Activated CD4-positive, alpha-beta memory T cell treated with anti-CD3 and anti-CD28 coated beads, Interleukin-2, amount 10 ng/mL, durations not matched to agents 7 days and 5 days (primary cell): Measurements from ENCODE around the gene RPS6KA6. TPM values are rescaled to one million over a fixed set of nuclear protein-coding genes. Genes with fewer than 3 reads are reported as not detected.

Experiments
- CTCF ChIA-PET: fragments of 350-600 bp; sonication (Branson Sonifier 250); formaldehyde crosslinking; loops from one replicate; lab custom pipeline; 2021; ENCODE audit warnings: antibody characterized with exemption, inconsistent platforms; lab: Charles Lee
- POLR2A ChIA-PET: fragments of 350-600 bp; sonication (Branson Sonifier 250); formaldehyde crosslinking; loops from one replicate; lab custom pipeline; 2021; ENCODE audit warnings: antibody characterized with exemption; lab: Charles Lee
- DNase-seq: peaks from one replicate; pipeline ENCODE4 v3.0.0-alpha.2; 2020
- H3K27ac Mint-ChIP-seq: one replicate; pipeline ENCODE4 v1.8.0; 2021; ENCODE audit warnings: mild to moderate bottlenecking, mixed read lengths
- H3K27me3 Mint-ChIP-seq: one replicate; pipeline ENCODE4 v1.8.0; 2021; ENCODE audit warnings: mixed read lengths
- H3K36me3 Mint-ChIP-seq: one replicate; pipeline ENCODE4 v1.8.0; 2021; ENCODE audit warnings: low read depth, mixed read lengths
- H3K4me1 Mint-ChIP-seq: one replicate; pipeline ENCODE4 v1.8.0; 2021; ENCODE audit warnings: mixed read lengths
- H3K4me3 Mint-ChIP-seq: one replicate; pipeline ENCODE4 v1.8.0; 2021; ENCODE audit warnings: mild to moderate bottlenecking, mixed read lengths
- H3K9me3 Mint-ChIP-seq: one replicate; pipeline ENCODE4 v1.8.0; 2021; ENCODE audit warnings: mixed read lengths
- total RNA-seq, 2 experiments: library from RNA; stranded (reverse); gene quantifications; one replicate each; pipeline ENCODE4 v1.2.3, GENCODE V29; 2021

Gene RPS6KA6
- total RNA-seq, 2 experiments from 2014 or later: 0.05 TPM; not detected in 1

DNA sequence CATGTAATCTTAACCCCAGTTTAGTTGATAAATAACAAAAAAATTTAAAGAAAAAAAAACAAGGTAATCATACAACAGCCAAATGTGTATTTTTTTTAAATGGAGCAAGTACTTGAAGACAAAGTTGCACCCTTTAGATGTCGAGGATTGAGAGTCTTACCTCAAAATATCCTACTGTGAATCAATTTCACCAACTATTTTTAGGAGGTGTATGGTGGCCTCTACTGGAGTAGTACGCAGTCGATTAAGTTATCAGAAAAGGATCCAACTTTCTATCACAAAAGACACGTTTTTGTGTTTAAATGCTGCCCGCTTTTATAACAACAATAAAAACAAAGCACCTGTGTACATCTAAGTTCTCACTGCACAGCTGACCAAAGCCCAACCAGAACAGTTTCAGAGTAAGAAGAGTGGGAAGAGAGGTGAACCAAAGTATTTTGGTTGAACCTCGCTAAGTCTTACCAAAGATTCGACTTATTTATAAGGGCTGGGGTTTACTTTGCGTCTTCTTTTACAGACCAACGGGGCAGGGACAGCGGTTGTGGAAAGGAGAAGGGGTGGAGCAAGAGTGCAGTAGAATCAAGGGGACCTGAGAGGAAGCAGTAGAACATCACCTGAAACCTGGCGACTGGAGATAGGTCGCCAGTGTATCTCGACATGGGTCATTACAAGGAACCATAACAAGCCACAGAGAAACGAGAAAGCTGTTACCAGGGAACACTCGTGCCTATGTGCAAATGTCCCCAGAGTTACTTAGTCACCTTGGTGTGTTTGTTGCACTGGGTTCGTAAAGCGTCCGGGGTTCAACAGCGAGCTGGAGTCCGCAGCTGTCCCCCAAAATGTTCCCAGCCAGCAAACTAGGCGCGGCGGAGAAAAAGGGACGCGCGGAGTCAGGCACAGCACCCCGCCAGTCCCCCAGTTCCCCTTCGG is 1.1 kb downstream of the RPS6KA6 start:
- ChIA-PET POLR2A (no interaction called here), CTCF (no interaction called here)
- peaks cover 10% of the 10 kb centered on the region for H3K27me3 Mint-ChIP-seq
- no peak overlapping the region for H3K27ac Mint-ChIP-seq
- no peak overlapping the region for H3K4me3 Mint-ChIP-seq
- no peaks in the 10 kb centered on the region for H3K4me1 Mint-ChIP-seq
- H3K36me3 Mint-ChIP-seq: no peaks in the 10 kb centered on the region
- no peaks in the 10 kb centered on the region for H3K9me3 Mint-ChIP-seq
- DNase-seq: no peak

DNA sequence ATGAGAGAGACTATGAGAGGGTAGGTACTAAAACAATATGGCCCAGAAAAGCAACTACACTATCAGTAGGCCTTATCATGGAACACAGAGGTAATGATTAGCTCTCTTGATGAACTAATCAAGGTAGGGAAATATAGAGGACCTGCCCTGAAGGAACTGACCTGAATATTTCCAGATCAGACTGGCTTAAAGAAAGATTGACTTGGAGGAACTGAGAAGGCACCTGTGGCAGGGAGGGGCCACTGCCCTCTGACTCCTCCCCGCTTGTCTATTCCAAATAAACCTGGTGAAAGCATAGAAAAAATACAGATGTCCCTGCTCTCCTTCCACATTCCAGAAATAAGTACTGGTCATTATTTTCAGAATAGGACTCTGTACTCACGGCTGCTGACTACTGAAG is 5.5 kb downstream of the RPS6KA6 start:
- POLR2A ChIA-PET: no interaction called here
- no peak for DNase-seq
- Mint-ChIP-seq H3K36me3 (no peaks in the 10 kb centered on the region), H3K9me3 (no peaks in the 10 kb centered on the region), H3K4me3 (no peak overlapping the region), H3K4me1 (no peaks in the 10 kb centered on the region), H3K27me3 (peaks cover 7% of the 10 kb centered on the region), H3K27ac (no peak overlapping the region)
- CTCF ChIA-PET: no interaction called here

DNA sequence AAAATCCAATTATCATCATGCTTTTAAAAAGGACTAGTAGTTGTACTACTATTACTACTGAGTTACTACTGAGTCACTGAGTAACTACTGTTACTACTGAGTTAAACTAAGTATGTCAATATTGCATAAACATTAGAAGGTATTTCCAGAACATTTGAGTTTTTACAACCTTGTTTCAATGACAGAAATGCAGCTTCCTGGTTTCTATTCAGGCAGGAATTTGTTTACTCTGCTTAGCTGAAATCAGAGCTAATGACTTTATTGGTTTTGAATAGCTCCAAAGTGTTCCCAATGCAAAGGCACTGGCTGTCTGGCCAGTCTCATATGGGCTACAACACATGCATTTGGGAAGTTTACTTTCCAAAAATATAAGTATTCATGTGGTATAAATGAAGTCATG is 12.0 kb downstream of the RPS6KA6 start:
- no peaks in the 10 kb centered on the region for H3K9me3 Mint-ChIP-seq
- no peak overlapping the region for H3K27ac Mint-ChIP-seq
- no peaks in the 10 kb centered on the region for H3K27me3 Mint-ChIP-seq
- DNase-seq: no peak
- no peak overlapping the region for H3K4me3 Mint-ChIP-seq
- POLR2A ChIA-PET: no interaction called here
- CTCF ChIA-PET: no interaction called here
- H3K36me3 Mint-ChIP-seq: no peaks in the 10 kb centered on the region
- no peaks in the 10 kb centered on the region for H3K4me1 Mint-ChIP-seq

DNA sequence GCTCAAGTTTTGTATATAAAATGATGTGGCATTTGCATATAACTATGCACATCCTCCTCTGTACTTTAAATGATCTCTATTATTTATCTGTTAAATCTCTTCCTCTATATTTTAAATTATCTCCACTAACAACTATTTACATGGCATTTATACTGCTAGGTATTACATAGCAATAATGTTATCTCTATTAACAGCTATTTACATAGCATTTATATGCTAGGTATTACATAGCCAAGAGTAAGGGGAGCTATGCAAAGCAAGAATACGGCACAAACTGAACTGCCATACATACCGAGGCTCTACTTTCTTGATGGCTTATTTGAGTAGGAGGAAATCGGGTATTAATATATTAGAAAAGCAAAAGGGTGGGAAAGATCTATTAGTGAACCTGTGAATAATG is 12.7 kb downstream of the RPS6KA6 start:
- no peak for DNase-seq
- ChIA-PET POLR2A (no interaction called here), CTCF (no interaction called here)
- Mint-ChIP-seq H3K4me1 (no peaks in the 10 kb centered on the region), H3K27me3 (no peaks in the 10 kb centered on the region), H3K36me3 (no peaks in the 10 kb centered on the region), H3K9me3 (no peaks in the 10 kb centered on the region), H3K27ac (no peak overlapping the region), H3K4me3 (no peak overlapping the region)

DNA sequence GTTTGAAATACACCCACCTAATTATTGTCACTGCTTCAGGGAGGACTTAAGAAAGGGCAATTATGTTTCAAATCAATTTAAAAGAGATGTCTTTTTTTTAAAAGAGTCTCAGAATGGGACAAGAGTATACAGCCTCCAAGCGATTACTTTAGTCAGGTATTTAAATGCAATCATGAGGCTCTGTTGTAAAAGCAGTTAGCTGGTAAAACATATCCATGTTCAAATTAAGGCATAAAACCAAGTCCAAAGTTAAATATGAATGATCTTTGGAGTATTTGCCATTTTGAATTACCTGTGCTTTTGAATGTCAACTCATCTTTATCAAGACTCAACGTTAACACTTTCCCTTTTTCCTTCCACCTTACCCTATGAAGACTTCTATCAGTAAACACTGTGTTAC is 13.7 kb downstream of the RPS6KA6 start:
- H3K4me1 Mint-ChIP-seq: no peaks in the 10 kb centered on the region
- H3K4me3 Mint-ChIP-seq: no peak overlapping the region
- H3K27me3 Mint-ChIP-seq: no peaks in the 10 kb centered on the region
- no peaks in the 10 kb centered on the region for H3K36me3 Mint-ChIP-seq
- H3K27ac Mint-ChIP-seq: no peak overlapping the region
- H3K9me3 Mint-ChIP-seq: no peaks in the 10 kb centered on the region
- CTCF ChIA-PET: no interaction called here
- DNase-seq: no peak
- POLR2A ChIA-PET: no interaction called here

DNA sequence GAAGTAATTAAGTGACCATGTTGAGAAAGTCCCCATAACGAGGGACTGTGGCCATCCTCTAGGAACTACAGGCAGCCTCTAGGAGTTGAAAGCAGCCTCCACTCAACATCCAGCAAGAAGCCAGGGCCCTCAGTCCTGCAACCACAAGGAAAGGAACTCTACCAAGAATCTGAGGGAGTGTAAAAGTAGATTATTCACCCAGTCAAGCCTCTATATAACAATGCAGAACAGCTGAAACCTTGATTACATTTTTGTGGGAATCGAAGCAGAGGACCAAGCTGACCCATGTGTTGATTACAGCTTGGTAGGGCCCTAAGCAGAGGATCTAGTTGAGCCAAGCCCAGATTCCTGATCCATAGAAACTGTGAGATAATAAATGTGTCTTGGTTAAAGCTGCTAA is 17.1 kb downstream of the RPS6KA6 start:
- ChIA-PET CTCF (no interaction called here), POLR2A (no interaction called here)
- no peak for DNase-seq
- H3K36me3 Mint-ChIP-seq: no peaks in the 10 kb centered on the region
- no peaks in the 10 kb centered on the region for H3K9me3 Mint-ChIP-seq
- H3K4me3 Mint-ChIP-seq: no peak overlapping the region
- no peaks in the 10 kb centered on the region for H3K4me1 Mint-ChIP-seq
- H3K27ac Mint-ChIP-seq: no peak overlapping the region
- no peaks in the 10 kb centered on the region for H3K27me3 Mint-ChIP-seq

DNA sequence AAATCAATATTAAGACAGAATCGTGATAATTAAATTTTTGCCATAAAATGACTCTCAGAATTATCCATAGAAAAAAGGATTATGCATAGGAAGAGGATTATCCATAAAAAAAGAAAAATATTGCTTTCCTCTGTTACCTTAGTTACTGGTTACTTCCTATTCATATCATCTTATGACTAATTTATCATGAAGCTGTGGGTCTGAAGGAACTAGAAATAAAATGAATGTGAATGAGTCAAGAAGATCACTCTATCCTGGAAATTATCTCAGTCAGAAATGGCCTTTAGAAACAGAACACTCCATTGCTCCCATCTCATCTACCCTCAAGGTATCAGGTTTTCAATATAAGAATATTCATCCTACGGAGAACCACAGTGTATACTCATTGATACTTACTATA is 19.4 kb downstream of the RPS6KA6 start:
- CTCF ChIA-PET: no interaction called here
- Mint-ChIP-seq H3K27ac (no peak overlapping the region), H3K4me1 (no peaks in the 10 kb centered on the region), H3K36me3 (no peaks in the 10 kb centered on the region), H3K9me3 (no peaks in the 10 kb centered on the region), H3K27me3 (no peaks in the 10 kb centered on the region), H3K4me3 (no peak overlapping the region)
- no peak for DNase-seq
- POLR2A ChIA-PET: no interaction called here

DNA sequence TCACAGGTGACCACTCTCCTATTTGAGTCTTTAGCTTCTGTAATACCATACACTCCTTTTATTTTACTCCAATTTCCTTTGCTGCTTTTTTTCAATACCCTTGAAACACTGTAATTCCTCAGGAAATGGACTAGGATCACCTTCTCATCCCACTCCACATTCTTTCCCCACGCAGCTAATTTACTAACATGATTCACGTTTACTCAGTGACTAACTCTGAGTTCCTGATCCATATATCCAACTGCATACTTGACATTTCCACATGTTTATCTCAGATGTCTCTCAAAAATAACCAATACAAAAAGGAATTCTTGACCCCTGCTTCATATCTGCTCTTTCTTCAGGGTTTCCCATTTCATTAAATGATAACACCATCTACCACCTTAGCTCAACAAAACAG is 19.9 kb downstream of the RPS6KA6 start:
- no peak overlapping the region for H3K4me3 Mint-ChIP-seq
- H3K4me1 Mint-ChIP-seq: no peaks in the 10 kb centered on the region
- no peaks in the 10 kb centered on the region for H3K9me3 Mint-ChIP-seq
- no peaks in the 10 kb centered on the region for H3K36me3 Mint-ChIP-seq
- CTCF ChIA-PET: no interaction called here
- H3K27ac Mint-ChIP-seq: no peak overlapping the region
- POLR2A ChIA-PET: no interaction called here
- no peaks in the 10 kb centered on the region for H3K27me3 Mint-ChIP-seq
- no peak for DNase-seq

DNA sequence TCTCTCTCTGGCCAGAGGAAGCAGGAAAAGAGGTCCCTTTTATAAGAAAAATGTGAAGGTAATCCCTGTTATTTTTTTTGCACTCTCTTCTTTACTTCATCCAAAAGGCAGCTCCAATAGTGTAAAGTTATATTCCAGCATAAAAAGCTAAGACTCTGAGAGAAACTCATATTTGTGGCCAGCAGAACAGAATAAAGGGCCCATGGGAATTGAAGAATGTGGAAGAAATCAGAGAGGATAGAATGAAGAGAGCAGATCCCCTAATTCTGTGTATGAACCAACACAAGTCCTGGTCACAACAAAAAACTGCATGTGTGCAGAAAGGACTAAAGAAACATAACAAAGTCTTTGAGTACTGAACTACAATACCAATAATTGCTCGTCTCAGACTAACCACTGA is 22.3 kb downstream of the RPS6KA6 start:
- Mint-ChIP-seq H3K9me3 (no peaks in the 10 kb centered on the region), H3K4me3 (no peak overlapping the region), H3K4me1 (no peaks in the 10 kb centered on the region), H3K36me3 (no peaks in the 10 kb centered on the region), H3K27ac (no peak overlapping the region), H3K27me3 (no peaks in the 10 kb centered on the region)
- POLR2A ChIA-PET: no interaction called here
- CTCF ChIA-PET: no interaction called here
- no peak for DNase-seq

DNA sequence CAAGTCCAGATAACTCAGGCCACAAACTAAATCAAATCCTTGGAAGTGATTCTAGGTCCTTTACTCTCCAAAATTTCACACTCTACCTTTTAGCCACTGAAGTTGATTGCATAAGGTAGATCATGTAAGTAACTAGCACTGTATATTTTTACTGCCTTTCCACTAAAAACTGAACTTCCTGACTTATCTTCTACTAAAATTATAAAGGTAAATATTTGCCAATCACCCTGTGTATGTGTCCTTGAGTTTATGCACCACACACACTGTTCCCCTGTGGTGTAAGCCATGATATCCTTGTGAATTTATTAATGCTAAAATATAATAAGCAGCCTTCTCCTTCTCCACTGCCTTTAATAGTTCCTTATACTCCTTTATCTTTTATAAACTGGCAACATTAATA is 25.6 kb downstream of the RPS6KA6 start:
- Mint-ChIP-seq H3K4me3 (no peak overlapping the region), H3K36me3 (no peaks in the 10 kb centered on the region), H3K4me1 (no peaks in the 10 kb centered on the region), H3K27ac (no peak overlapping the region), H3K27me3 (no peaks in the 10 kb centered on the region), H3K9me3 (no peaks in the 10 kb centered on the region)
- POLR2A ChIA-PET: no interaction called here
- CTCF ChIA-PET: no interaction called here
- DNase-seq: no peak

DNA sequence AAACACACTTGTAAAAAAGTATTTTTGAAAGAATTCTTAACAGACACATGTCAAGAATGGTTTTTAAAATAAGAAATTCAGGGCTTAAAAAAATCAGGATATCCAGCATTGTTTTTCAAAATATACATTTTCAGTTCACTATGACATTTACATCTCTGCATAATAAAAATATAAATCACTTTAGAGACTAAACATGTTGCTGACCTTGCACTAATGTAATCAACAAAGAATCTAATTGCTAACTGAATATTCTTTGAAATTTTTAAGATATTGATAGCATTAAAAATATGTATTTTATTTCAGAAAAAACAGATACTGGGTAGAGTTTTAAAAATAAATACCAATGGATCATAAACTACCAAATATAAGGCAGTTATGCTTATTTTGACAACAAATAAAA is 26.4 kb downstream of the RPS6KA6 start:
- no peak for DNase-seq
- ChIA-PET POLR2A (no interaction called here), CTCF (no interaction called here)
- H3K4me3 Mint-ChIP-seq: no peak overlapping the region
- no peaks in the 10 kb centered on the region for H3K36me3 Mint-ChIP-seq
- H3K27me3 Mint-ChIP-seq: no peaks in the 10 kb centered on the region
- H3K9me3 Mint-ChIP-seq: no peaks in the 10 kb centered on the region
- no peak overlapping the region for H3K27ac Mint-ChIP-seq
- H3K4me1 Mint-ChIP-seq: no peaks in the 10 kb centered on the region

DNA sequence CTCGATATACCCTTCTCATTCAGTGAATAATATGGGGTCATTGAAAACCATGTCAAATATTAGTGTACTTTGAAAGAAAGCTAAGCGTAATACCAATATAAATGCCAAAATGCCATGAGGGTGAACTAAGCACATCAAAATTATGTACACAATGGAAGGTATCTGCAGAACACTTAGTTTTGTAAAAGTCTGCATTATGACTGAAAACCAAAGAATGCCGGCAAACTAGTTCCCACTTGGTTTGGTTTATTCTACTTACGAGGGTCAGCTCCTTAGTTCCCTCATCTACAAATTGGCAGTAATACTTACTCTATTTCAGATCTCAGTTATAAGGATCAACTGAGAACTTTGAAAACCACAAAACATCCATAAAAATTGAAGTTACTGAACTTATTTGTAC is 27.3 kb downstream of the RPS6KA6 start:
- Mint-ChIP-seq H3K36me3 (no peaks in the 10 kb centered on the region), H3K4me1 (no peaks in the 10 kb centered on the region), H3K9me3 (no peaks in the 10 kb centered on the region), H3K4me3 (no peak overlapping the region), H3K27me3 (no peaks in the 10 kb centered on the region), H3K27ac (no peak overlapping the region)
- CTCF ChIA-PET: no interaction called here
- no peak for DNase-seq
- POLR2A ChIA-PET: no interaction called here

DNA sequence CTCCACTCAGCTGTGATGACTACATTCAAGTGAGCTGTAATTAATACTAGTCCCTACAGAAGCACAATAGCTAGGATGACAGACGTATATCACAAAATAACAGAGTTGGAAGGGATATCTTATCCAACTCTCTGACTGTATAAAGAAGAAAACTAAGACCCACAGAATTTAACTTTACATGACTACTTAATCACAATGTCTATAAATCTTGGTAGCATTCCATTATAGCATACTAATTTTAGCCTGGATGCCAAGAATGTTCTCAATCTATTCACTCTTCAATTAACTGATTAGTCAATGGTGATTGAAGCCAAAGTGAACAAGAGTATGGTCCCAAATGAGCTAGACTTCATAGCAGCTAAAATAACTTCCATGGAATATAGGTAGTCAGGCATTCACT is 31.2 kb downstream of the RPS6KA6 start:
- DNase-seq: no peak
- CTCF ChIA-PET: no interaction called here
- POLR2A ChIA-PET: no interaction called here
- Mint-ChIP-seq H3K36me3 (no peaks in the 10 kb centered on the region), H3K4me3 (no peak overlapping the region), H3K9me3 (no peaks in the 10 kb centered on the region), H3K27me3 (no peaks in the 10 kb centered on the region), H3K4me1 (no peaks in the 10 kb centered on the region), H3K27ac (no peak overlapping the region)

DNA sequence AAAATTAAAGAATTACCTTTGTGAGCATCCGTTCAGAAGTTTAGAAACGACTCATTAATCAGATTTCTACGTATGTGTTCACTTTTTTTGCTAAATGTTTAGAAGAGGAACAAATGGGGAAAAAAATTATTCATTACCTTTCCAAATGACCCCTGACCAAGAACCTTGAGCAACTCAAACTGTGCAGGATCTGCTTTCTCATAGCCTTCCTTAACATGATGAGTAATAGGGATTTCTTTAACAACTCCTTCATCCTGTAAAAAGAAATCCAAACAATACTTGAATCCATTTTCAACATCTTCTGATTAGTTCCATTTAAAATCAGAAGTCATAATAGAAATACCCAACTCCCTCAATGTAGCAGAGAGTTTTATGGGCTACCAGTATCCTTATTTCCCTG is 32.1 kb downstream of the RPS6KA6 start:
- no peak overlapping the region for H3K27ac Mint-ChIP-seq
- DNase-seq: no peak
- CTCF ChIA-PET: no interaction called here

More for the DNA sequence above, 32.1 kb downstream of the RPS6KA6 start:
- H3K4me1 Mint-ChIP-seq: no peaks in the 10 kb centered on the region
- no peaks in the 10 kb centered on the region for H3K36me3 Mint-ChIP-seq
- no peak overlapping the region for H3K4me3 Mint-ChIP-seq
- POLR2A ChIA-PET: no interaction called here
- H3K9me3 Mint-ChIP-seq: no peaks in the 10 kb centered on the region
- no peaks in the 10 kb centered on the region for H3K27me3 Mint-ChIP-seq
